CD4-positive, alpha-beta T cell treated with Interleukin-6 at 100 ng/mL for 8 hours (primary cell): ENCODE measurements around the gene FCN1.

Experiments used
- DNase-seq: peaks from one replicate; pipeline ENCODE4 v3.0.0-alpha.2; 2020; ENCODE audit warnings: mixed read lengths, low spot score

The FCN1 gene

DNA sequence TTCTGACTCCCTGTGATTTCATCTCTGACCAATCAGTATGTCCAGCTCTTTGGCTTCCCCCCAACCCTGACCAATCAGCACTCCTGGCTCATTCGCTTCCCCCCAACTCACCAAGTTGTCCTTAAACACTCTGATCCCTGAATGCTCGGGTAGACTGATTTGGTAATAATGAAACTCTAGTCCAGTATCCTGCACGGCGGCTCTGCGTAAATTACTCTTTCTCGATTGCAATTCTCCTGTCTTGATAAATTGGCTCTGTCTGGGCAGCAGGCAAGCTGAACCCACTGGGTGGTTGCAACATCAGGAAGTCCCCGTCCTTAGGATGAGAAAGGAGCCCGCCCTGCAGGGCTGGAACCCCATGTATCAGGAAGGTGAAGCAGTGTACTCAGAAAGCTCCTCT, 26.7 kb downstream of the FCN1 start:
- DNase-seq: no peak

DNA sequence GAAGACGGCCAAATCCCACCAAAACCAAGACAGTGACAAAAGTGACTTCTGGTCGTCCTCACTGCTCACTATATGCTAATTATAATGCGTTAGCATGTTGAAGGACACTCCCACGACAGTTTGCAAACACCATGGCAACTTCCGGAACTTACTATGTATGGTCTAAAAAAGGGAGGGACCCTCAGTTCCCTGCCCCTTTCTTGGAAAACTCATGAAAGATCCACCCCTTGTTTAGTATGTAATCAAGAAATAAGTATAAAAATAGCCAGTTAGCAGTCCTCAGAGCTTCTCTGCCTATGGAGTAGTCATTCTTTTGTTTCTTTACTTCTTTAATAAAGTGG, 27.6 kb downstream of the FCN1 start:
- DNase-seq: no peak

DNA sequence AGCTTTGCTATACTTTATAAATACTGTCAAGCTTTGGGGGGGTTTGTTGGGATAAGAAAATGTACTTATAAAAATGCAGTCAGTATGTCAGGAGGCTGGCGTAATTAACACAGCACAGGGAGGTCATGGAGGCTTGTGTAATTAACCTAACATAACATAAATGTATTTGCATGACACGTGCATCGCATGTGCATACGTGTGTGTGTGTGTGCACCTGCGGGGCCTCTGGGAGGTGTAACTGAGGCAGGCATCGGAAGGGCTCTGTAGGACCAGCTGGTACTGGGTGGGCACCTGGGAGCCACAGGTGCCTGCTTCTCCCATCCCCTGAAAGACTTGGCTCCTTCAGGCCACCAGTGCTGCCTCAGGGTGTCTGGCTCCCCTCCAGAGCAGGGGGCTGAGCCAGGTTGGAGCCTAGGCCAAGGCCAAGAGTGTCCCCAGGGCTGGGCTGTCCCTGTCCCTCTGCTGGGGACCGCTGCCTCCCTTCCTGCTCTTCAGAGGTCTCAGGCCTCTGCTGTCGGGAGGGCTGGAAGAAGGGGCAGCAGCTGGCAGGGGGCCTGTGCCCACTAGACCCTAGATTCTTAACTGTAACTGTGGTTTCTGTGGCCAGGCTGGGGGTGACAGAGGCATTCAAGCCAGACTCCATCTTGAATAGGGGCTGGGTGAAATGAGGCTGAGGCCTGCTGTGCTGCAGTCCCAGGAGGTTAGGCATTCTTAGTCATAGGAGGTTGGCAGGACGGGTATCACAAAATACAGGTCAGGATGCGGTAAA, 28.1 kb downstream of the FCN1 start:
- DNase-seq: no peak

DNA sequence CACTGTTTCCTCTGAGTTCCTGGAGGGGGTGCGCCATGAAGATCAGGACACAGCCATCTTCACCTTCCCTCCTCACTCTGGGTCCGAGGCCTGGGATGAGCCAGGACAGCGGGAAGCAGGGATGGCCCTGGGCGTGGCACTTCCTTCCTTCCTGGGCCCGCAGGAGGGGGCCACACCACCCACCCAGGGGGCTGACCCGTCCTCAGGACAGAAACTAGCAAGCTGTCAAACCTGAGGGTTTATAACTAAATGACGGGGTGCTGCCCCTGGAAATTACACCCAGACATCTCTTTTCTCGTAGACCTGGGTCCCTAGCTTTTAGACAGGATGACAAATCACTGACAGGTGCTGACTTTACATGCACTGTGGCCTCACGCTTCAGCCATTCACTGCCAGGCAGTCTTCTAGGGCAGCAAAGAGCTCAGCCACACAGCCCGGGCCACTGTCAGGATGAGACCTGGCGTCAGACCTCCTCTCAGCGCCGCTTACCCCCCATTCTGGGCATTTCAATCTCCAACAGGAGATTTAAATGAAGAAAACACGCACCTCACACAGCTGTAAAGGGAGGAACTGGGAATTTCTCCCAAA, 29.0 kb downstream of the FCN1 start:
- DNase-seq: no peak

DNA sequence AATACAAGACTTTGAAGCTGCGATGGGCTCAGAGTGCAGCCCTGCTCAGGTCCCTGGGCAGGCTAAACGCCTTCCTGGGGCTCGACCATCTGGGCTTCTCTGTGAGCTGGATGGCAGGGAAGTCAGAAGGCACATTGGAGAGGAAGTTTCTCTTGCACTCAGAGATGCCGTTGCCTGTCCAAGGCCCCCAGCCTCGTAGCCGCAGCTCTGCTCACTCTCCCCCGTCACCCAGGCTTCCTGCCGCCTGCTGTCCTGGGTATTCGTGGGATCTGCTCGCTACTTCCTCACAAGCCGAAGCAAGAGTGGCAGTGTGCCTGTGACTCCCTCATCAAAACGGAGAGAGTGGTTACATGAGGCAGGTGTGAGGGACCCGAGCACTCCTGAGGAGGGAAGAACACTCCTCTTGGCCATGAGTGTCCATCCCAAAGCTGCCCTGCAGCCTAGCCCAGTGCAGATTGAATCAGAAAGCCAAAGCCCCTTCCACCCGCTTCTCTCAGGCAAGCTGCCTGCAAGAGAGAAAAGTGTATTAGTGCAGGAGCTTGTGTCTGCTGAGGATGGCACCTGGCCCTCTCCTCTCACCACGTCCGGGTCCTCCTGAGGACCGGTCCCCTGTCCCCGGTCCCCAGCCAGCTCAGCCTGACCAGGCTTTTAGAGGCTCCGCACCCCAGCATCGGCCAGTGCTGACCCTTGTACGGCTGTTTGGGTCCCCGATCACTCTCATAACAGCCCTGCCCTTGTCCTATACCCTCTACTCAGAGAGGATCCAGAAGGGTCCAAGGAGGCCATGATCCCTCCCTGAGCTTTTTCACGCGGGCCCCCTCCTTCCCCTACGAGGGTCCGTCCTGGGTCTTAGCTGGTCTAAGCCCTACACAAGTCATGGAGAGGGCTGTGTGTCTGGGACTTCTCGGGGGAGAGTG, 29.8 kb downstream of the FCN1 start:
- DNase-seq: no peak

DNA sequence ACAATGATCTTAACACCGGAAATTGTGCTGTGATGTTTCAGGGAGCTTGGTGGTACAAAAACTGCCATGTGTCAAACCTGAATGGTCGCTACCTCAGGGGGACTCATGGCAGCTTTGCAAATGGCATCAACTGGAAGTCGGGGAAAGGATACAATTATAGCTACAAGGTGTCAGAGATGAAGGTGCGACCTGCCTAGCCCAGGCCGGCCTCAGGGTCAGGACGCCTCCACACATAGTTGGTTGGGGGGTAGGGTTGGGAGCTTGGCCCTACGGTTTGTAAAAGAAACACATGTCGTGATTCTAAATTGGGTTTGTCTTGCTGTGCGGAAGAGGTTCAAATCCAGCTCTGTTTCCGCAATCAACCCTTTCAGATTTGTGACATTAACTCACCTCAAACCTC, 30.5 kb downstream of the FCN1 start:
- DNase-seq: no peak

DNA sequence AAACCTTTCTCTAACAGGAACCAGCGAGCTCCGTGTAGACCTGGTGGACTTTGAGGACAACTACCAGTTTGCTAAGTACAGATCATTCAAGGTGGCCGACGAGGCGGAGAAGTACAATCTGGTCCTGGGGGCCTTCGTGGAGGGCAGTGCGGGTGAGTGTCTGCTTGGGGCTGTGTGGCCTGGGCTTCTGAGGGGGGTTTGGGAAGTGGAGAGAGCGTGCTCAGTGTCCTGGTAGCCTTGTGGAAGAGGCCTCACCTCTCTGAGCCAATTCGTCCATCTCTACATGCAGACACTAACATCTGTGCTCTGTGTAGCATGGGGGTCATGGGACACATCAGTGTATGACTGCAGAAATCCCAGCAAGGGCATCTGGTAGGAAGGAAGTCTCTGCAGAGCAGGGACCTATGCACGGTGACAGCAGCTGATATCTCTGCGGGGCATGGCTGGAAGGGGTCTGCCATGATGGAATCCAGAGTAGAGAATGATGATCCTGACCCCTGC, 31.2 kb downstream of the FCN1 start:
- no peak for DNase-seq

DNA sequence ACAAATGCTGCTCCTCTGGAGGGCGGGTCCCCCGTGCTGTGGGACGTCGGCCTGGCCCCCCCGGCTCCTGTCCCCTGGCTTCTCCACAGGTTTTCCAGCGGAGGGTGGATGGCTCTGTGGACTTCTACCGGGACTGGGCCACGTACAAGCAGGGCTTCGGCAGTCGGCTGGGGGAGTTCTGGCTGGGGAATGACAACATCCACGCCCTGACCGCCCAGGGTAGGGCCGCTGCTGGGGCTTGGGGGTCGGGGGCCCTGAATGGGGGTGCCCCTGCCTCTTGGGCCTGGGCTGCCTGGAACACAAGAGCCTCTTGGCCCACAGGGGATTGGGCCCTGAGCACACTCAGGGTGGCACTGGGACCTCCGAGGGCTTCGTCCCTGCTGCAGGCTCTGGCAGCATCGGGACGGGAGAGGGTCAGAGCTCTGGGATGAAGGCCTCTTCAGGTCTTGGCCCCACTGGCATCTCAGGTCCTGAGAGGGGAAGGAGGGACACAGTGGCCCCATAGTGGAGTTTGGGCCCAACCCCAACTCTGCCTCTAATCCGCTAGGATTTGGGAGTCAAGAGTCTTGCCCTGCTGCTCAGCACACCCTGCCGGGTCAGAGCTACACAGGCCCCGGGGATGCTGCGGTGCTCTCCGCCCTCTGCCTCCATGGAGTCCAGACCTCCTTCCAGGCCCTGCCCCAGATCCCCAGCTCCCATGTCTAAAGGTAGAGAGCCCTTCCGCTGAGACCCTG, 31.9 kb downstream of the FCN1 start:
- no peak for DNase-seq

DNA sequence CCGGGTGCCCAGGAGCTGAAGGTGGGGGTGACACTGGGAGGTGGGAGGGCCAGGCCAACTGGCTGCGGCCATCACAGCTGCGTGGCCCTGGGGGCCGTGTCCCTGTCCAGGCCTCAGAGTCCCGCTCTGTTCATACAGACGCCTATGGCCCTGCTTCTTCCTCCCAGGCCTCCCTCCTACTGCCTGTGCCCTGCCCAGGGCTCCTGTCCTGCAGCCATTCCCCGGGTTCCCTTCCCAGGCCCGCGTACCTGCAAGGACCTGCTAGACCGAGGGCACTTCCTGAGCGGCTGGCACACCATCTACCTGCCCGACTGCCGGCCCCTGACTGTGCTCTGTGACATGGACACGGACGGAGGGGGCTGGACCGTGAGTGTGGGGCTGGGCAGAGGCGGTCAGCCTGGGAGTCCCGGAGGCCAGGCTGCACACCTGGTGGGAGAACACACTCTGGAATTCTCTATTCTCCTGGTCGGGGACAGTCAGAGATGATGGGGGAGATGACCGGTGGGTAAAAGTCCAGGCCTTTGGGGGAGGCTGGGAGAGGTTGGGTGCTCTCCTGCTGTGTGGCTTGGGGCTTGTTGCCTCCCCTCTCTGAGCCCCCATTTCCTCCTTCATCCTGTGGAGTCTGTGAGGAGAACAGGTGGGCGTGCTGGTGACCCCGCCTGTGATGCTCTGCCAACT, 32.6 kb downstream of the FCN1 start:
- no peak for DNase-seq

DNA sequence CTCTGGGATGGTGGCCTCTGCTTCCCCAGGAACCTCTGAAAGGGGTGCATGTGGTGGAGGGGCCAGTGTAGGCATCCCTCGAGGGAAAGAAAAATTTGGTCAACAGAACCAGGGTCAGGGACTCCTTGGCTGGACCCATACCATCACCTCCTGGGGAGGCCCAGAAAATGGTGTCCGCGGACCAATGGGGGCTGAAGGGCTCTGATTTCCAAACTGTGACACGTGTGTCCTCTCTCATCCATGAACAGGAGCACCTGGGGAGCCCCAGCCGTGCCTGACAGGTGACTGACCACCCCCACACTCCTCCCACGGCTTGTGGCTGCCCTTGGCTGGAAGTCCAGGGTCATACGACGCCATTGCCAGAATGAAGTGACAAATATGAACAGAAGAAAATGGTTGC, 33.2 kb downstream of the FCN1 start:
- DNase-seq: no peak

DNA sequence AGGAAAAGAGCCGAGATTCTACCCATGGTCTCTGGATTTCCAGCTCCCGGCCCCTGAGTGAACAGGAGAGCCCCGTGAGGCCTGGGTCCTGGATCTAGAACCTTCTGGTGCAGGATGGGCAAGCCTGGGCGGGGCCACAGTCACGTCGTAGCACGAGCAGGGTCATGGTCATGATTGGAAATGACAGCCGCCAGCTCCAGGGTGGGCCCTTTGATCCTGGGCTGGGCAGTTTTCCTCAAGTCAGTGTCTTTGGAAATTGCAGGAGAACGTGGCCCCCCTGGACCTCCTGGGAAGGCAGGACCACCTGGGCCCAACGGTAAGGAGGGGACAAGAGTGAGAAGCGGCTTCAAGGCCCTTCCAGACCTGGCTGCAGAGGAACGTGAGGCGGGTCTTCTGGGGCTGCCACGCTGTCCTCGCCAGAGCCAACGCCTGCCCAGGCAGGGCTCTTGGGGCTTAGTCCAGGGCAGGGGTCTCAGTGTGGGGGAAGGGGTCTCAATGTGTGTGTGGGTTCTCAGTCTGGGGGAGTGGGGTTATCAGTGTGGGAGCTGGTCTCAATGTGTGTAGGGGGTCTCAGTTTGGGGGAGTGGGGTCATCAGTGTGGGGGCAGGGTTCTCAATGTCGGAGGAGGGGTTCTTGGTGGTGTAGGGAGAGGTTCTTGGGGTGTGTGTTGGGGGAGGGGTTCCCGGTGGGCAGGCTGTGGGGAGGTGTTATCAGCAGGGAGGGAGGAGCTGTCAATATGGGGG, 34.5 kb downstream of the FCN1 start:
- DNase-seq: no peak

DNA sequence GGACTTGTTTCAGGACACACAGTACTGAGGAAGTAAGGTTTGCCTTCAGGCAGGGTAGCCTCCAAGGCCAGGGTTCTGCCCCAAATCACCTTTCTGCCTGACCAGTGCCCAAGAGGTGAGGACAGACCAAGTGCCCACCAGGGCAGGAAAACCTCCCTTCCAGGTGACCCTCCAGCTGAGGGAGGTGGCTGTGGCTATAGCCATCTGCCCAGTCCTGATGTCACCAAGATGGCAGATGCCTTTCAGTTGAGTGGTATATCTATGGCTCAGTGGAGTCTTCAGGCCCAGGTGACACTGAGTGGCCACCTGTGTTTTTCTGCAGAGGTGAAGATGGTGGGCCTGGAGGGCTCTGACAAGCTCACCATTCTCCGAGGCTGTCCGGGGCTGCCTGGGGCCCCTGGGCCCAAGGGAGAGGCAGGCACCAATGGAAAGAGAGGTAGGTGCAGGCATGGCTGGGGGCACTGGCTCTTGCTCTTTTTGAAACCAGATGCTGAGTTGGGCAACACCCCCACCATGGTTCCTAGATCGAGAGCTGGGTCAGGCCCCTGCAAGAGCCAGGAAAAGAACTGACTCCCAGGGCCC, 35.4 kb downstream of the FCN1 start:
- no peak for DNase-seq

DNA sequence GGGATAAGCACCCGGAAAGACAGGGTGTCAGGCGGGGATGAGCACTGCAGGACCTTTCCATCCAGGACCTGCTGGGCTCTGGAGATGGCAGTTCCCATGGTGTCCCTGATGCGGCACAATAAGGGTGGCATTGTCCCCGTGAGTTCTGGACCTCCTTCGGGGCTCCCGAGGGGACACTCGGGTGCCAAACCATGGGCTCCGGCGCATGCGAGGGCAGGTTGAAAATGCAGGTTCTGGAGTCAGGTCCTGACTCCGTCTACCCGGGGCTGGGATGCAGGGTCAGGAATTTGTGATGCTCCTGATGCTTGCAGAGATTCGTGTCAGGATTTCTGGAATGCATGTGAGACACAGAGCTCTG, 36.4 kb downstream of the FCN1 start:
- DNase-seq: no peak

DNA sequence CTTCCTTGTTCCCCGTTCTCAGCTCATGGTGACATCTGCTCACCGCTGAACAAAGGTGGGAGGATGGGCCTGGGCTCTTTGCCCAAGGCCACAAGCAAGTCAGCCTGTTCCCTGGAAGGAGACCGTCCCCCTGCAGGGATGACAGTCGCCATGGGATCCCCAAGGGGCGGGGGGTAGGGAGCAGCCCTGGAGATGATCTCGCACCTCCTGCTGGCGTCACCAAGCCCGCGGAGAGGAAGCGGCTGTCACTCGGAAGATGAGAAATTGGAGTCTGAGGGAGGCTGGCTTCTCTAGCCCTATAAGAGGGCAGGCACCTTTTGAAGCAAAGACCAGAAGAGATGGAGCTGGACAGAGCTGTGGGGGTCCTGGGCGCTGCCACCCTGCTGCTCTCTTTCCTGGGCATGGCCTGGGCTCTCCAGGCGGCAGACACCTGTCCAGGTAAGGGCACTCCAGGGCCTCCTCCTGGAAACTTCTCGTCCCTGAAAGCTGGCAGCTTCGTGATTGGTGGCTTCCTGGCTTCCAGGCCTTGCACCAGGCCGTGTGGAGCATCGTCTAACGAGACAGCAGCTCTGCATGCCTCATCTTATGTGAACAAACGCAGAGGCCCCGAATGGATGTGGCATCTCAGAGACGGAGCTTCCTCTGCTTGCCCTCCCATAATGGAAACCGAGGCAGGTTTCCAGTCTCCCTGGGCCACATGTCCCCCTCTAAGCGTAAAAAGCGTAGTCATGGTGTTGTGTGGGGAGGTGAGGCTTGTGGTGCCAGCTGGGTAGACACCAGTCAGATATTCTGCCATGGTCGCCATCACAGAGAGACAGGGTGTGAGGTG, 37.0 kb downstream of the FCN1 start, which contains the start of gene FCN2:
FCN2 (plus strand) TSS at position 327 of the 829 bp plus-strand sequence; CDS start at position 339, 12 bp downstream.
- DNase-seq: no peak

DNA sequence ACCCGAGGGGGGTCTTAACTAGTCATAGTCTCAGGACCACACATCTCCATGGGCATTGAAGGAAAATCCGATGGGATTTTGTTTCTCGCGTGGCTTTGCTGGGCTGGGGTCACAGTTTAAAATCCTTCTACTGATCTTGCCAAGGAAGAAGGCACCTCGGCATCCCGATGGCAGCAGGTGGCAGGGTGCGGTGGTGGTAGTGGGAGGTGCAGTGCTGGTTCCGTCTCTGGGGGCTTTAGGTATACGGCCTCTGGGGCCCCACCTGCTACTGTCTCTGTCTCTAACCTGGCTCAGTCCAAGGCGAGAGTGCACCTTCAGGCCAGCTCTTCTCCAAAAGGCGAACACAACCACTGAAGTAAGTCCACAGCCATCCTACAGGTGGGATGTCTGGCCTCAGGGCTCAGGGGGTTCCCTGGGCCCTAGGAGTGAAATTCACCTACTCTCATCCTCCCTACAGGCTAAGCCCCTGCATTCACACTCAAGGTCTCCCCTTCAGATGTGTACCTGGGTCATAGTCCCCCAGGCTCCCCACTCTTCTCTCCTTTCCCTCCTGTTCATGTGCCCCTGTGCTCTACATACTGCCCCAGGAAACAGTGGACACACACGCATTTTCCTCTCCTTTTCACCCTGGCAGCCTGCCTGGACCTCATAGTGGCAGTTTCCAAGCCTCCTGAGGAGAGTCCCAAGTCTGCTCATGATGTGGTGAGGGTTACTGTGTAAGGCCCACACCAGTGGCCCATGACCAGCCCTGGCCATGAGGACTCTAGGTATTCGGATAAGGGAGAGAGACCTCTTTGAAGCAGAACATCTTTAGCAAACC, 37.8 kb downstream of the FCN1 start:
- no peak for DNase-seq

DNA sequence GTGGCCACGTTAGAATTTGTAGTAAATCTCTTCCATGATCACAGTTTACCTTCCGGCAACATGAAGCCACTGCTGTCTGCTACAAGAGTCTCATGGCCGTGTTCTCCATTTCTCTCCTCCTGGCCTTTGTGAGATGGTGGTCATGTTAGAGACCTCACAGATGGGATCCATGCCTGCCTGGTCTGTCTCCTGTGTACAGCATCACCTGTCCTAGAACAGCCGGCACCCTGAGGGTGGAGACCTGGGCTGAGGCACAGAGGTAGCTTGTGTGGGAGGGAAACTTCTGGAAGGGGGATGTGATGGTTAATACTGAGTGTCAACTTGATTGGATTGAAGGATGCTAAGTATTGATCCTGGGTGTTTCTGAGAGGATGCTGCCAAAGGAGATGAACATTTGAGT, 40.2 kb downstream of the FCN1 start:
- no peak for DNase-seq

DNA sequence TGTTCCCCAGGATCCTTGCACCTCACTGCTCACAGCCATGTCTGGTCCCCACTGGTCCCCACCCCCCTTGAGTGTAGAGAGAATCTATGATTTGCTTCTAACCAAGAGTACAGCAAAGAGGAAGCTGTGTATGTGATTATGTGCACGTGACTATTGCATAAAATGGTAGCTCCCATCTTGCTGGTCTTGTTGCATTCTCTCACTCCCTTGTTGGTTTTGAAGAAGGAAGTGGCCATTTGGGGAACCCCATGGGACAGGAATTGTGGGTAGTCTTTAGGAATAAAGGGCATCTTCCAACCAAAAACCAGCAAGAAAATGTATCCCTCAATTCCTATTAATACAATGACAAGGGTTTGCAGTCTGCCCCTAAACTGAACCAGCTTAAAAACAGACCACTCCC, 42.3 kb downstream of the FCN1 start:
- DNase-seq: no peak

DNA sequence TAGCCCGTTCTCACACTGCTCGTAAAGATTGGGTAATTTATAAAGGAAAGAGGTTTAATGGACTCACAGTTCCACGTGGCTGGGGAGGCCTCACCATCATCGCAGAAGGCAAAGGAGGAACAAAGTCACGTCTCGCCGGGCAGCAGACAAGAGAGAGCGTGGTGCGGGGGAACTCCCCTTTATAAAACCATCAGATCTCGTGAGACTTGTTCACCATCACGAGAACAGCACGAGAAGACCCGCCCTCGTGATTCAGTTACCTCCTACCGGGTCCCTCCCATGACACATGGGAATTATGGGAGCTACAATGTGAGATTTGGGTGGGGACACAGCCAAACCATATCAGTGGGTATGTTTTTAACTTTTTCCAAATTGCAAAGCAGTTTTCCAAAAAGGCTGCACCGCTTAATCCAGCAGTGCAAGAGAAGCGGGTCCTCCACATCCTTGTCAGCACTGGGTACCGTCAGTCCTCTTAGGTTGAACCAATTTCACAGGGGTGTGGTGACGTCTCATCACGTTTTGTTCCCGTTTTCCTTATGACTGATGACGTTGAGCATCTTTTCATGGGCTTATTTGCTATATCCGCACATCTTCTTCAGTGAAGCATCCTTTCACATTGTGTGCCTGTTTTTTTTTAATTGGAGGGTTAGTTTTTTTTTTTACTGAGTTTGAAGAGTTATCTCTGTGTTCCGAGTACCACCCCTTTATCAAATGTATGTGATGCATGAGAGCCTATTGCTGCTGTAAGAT, 45.1 kb downstream of the FCN1 start:
- DNase-seq: no peak
